Stimulated activated CD8-positive, alpha-beta memory T cell treated with anti-CD3 and anti-CD28 coated beads, Interleukin-15, amount 100 ng/mL, for 48 hours (primary cell): ENCODE results near the gene GCNA.

Experiments
- DNase-seq, 2 donors: peaks; one replicate each; pipeline ENCODE4 v3.0.0-alpha.2; 2020; ENCODE audit warnings: low read depth in 2 of 2

The GCNA gene, protein sequence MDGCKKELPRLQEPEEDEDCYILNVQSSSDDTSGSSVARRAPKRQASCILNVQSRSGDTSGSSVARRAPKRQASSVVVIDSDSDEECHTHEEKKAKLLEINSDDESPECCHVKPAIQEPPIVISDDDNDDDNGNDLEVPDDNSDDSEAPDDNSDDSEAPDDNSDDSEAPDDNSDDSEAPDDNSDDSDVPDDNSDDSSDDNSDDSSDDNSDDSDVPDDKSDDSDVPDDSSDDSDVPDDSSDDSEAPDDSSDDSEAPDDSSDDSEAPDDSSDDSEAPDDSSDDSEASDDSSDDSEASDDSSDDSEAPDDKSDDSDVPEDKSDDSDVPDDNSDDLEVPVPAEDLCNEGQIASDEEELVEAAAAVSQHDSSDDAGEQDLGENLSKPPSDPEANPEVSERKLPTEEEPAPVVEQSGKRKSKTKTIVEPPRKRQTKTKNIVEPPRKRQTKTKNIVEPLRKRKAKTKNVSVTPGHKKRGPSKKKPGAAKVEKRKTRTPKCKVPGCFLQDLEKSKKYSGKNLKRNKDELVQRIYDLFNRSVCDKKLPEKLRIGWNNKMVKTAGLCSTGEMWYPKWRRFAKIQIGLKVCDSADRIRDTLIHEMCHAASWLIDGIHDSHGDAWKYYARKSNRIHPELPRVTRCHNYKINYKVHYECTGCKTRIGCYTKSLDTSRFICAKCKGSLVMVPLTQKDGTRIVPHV

DNA sequence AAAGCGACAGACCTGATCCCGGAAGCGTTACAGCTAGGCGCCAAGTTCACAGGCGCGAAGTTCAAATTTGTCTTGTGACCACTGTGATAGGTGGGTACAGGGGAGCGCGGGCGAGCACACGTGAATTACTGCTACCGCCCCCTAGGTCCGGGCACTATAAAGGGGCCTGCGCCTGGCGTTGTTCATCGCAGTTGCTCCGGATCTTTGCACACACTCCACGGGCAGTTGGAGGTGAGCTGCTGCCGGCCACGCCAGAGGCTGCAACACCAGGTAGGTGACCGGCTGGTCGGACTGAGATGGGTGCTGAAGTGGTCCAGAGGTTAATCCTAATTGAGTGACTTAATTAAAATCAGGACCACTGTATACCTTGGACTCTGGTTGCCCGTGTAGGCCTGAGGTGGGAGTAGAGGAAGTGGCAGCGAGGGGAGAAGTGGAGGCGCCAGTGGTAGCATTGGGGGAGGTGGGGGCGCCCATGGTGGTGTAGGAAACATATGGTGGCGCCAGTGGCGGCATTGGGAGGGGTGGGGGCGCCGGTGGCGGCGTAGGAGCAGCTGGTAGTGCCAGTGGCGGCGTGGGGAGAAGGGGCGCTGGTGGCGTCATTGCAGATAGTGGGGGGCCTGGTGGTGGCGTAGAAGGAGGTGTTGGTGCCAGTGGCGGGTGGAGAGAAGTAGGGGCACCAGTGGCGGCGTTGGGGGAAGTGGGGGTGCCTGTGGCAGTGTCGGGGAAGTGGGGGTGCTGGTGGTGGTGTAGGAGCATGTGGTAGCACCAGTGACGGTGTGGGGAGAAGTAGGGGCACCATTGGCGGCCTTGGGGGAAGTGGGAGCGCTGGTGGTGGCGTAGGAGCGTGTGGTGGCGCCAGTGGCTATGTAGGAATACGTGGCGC lies at the start of gene GCNA:
TSS of gene GCNA (plus strand) at position 185 of the 883 bp plus-strand sequence. CDS start 2,385 bp downstream, outside the sequence.
- DNase-seq, result no peak

DNA sequence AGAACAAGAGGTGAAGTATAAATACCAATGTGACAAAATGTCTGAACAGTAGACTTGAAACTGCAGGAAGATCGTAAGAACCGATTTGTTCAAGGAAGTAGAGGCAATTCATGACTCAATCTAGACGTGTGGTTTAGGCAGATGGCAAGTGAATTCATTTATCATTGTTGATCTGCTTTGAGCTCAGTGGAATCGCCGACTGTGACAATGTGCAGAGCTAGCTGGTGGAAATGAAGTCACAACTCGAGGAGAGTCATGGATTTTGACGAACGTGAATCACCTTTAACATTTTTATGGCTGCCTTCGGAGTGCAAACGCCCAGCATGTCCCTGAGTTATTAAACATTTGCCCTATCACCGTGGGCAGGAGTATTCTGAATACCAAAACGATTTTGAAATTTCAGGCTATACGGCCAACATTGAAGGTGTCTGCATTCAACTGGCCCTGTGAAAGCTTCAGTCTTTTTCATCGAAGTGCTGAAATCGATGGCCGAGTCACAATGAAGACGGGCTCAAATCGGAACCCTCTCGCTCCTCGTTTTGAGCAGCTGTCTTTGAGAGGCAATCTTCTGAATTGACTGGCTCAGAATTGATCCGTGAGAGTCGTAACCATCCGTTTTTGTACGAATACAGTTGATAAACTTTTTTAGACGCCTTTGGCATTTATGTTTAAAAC lies 46.0 kb upstream of the GCNA start:
- peak in 1 of 2 donors; percentile 41 for DNase-seq

DNA sequence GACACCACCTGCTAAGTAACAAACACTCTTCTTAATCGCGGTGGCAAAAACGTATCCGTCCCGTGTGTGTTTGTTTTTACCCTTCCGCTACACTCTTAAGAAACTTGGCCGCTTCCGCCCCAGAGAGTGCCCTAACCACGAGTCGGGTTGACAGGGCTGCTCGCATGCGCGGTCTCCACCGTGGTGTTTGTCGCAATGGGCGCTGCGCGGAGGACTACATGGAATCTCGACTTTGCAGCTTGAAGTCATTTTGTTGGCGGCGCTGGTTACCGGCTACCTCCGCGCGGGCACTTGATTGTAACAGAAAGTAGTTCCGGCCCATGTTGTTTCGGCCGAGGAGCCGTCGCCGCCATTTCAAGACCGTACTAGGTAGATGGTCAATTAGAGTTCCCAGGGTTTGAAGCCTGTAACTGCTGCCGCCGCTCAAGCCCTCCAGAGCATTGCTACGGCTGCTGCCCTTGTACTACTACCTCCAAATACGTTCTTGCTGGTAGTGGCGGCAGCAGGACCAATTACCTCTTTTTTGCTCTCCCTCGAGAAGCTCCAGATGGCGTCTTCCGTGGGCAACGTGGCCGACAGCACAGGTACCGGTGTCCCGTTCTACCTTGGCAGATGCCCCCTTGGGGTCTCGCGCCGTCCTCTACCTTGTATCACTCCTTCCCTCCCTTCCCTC lies 45.3 kb upstream of the GCNA start, which contains the start of gene OGT:
TSS of gene OGT (plus strand) at position 352 of the 673 bp plus-strand sequence. CDS start at position 548, 196 bp downstream.
- DNase-seq, result peak; percentile 85 to 91

DNA sequence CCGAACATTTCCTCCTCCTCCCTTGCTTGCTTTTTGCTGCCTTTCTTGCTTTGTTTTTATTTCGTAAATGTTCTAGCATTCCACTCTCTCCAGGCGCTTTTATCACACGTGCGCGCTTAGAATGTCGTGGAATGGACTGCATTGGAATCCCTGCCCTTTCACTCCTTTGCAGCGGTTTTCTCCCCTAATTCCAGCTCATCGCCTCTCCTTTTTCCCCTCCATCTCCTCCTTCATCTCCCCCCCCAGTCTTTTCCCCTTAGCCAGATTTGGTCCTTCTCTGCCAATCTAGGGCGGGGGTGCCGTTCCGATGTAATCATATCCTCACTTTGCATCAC lies 44.8 kb upstream of the GCNA start:
- no peak for DNase-seq

DNA sequence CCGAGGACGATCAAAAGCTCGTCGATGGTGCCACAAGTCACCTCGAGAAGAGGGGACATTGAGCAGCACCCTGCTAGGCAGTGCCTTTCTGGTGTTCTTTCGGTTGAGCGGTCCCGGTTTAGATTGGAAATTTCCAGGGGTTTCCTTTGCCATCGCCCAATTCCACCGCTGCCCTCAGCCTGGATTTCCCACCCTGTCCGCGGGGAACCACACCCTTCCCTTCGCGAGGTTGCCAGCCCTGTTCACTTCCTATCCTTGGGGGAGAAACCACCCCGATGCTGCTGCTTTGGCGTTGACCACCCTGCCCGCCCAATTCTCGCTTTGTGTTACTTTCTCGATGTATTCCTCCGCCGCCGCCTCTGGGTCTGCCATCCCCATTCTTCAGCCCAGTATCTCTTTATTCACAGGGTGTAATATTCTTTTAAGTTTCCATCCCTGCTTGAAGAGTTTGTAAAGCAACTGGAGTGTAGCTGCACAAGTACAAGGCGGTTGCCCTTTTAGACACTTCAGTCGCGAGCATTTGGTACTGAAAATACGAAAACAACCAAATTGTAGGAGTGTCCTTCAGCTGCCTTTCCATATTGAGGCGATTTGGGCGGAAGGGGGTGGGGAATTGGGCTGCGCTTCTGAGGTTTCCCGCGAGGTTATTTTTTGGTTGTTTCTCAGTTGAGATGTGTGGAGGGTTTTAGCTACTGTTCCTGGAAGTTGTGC lies 44.2 kb upstream of the GCNA start:
- no peak for DNase-seq

DNA sequence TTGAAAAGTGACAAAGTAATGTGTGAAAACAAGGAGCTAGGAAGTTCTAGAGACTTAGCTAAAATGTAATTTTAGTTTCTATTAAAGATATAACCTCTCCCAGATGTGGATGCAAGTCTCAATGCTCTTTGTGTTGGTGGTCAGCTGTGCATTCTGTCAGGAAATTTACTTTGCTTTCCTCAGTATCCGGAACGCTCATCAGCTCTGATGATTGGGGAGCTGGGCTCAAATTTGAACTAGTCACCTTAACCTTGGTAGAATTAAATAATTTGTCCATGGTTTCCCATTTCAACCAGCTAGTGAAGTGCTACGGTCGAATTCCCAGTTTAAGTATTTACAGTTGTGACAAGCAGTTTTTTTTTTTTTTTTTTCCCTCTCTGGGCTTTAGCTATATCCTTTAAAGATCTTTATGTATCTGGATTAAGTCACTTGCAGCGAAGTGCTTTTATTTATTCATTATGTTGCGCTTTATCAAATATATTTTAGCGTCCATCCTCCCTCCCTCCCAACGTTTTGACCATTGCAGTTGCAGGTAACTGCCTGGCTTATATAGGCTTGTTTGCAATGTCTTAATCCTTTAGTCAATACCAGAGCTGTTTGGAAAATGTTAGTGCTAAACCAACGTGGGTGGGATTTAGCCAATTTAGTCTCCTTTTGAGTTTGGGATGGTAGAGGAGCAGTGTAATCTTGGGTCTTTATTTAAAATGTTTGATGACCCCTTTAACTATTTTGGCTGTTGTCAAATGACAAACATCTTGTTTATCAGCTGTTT lies 43.3 kb upstream of the GCNA start:
- DNase-seq, result no peak

DNA sequence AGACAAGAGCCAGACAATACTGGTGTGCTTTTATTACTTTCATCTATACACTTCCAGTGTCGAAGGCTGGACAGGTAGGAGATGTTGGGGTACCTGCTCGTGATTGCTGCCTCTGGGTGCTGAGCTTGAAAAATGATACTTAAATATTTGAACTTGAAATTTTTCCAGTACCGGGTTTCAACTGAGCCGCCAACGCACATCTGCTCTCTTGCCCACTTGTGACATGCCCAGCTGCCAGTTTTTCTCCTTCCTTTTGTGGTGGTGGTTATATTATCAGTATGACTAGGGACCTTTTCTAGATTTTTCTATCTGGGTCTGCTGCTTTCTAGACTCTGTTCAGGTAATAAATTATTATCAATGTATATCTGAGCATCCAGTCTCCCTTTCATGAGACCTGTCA lies 42.0 kb upstream of the GCNA start:
- no peak for DNase-seq

DNA sequence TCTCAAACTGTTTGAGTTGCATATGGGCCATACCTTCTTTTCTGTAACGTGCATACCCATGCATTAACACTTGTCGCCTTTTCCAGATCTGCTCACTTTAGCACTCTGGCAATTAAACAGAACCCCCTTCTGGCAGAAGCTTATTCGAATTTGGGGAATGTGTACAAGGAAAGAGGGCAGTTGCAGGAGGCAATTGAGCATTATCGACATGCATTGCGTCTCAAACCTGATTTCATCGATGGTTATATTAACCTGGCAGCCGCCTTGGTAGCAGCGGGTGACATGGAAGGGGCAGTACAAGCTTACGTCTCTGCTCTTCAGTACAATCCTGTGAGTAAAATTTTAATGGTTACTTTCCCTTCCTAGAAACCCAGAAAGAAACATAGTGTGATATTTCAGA lies 40.5 kb upstream of the GCNA start:
- DNase-seq, result no peak

DNA sequence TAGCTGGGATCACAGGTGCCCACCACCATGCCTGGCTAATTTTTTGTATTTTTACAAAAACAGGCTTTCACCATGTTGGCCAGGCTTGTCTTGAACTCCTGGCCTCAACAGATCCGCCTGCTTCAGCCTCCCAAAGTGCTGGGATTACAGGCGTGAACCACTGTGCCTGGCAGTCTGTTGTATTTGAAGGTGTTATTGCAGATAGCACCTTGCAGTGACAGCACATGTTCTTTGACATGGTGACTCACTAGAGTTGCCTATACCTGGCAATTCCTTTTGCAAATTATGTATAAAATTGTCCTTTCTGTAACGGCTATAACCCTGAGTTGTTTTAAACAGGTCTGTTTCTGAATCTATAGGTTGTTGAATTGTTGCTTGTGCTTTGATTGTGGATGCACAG lies 37.4 kb upstream of the GCNA start:
- DNase-seq, result no peak

DNA sequence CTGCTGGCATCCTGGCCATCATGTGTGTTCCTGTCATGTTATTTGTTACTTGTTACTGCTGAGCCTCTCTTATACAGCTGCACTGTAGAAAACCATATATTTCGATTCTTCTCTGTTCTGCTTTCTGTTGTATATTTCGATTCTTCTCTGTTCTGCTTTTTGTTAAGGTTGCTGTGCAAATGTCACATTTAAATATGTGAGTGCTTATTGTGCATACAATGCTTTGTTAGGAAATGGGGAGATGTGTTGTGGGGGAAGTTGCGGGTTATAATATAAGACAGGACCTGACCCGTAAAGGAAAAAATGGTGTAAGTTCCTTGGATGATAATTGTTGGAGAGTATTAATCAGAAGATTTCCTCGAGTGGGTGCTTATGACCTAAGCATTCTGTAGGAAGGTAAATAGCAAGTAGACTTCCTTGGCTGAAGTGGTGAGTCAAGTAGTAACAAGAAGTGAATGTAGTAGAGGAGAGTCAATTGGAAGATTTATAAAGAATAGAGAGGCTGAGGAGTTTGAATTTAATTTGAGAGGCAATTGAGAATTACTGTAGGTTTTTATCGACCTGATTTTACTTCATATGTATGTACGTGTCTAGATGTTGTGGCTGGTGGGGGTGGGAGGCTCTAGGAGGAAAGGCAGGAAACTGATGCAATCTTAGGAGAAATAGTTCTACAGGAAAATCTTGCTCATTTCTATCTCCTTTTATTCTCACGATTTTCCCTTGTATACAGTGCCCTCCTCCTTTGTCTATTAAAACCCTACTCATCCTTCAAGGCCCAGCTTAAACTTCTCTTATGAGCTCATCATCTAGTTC lies 36.8 kb upstream of the GCNA start:
- no peak for DNase-seq

DNA sequence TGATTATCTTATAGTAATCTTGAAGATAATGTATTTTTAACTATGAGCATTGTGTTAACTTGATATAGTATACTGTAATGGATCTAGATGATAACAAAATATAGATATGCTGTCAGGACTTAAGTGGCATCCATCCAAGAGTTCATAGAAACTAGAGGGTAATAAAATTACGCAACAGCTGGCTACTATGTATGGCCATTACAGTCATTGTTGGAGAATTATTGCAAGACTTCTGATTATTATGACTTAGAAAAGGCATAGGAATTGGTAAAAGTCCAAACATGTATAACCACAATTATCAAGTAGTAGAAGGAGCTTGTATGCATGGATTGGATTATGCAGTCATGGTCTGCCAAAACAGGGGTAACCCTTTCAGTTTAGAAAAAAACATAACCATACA lies 35.8 kb upstream of the GCNA start:
- no peak for DNase-seq

DNA sequence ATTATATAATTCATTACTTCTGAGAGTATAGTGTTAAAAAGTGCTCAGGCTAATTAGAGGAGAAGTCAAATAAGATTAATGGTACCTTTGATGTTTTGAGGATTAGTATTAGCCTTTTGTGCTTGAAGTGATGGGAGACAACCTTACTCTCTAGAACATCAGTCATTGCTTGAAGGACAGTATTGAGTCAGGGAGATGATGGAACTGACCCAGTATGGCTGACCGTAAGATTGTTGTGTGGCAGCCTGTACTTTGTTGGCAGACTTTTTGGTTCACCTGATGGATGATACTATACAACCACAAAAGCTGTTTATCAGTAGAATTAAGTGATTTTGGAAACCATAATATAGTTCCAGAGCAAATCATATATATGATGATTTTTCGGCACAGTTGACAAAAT lies 35.4 kb upstream of the GCNA start:
- DNase-seq, result no peak

DNA sequence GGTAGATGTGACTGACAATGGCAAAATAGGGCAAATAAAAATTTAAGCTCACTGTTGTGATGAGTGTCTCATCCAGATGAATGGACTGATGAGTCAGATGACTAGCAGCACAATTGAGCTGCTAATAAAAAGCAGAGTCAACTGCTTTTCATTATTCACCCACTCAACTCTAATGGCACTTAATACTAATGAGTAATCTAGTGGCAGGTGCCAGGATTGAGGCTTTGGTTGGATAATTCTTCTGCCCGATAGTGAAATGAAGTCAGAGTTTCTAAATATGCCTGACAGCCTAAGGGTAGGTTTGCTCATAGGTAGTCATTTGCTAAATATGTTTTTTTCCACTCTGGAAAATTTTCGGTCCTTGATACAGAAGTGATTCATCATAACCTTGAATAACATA lies 34.9 kb upstream of the GCNA start:
- DNase-seq, result no peak

DNA sequence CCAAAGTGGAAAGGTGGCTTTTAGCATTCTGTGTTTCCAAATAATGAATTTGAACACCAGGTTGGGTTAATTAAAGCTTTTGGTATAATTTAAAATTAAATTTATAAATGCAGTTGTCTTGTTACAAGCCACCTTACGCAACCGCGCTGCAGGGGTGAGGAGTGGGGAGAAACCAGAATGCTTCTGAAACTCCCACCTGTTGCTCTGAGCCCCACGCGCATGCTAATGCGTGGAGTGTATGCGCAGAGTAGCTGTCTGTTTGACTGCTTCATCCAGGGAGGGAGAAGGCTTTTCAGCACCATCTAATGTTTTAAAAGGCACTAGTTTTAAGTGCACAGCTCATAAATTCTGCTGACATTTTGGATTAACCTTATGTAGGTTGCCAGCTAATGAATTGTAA lies 32.9 kb upstream of the GCNA start:
- no peak for DNase-seq

DNA sequence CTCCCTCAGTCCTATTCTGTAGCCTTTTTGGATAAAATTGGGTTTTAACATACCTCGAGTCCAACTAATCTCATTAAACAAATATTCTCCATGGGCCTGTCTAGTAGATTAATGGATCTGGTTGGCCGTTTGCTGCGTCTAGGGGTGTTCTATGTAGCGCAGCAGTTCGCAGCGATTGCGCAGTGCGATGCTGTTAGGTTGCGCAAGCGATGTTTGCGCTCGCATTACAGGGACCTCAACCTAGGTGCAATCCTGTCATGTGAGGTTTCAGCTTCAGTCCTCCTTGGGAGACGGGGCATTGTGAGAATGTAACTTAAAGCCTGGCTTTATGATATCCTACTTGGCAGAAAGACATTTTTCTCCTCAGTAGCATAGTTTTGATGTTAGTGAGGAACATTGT lies 31.4 kb upstream of the GCNA start:
- DNase-seq, result no peak

DNA sequence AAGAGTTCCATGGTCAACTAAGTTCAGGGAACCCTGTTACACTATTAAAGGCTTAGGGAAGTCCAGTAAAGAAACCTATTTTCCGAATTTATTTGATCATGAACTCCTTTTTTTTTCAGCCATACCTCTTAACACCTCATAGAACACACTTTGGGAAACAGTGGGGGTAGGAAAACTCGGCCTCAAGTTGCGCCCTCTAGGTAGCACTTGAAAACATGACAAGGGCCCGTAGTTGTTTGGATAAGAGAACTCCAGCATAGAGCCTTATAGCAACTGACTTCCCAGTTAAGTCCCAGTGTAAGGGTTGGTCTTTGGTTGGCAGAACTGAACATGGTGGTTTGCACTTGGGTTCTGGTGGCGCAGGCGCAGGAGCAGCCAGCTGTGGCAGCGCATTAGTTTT lies 30.9 kb upstream of the GCNA start:
- DNase-seq, result no peak

DNA sequence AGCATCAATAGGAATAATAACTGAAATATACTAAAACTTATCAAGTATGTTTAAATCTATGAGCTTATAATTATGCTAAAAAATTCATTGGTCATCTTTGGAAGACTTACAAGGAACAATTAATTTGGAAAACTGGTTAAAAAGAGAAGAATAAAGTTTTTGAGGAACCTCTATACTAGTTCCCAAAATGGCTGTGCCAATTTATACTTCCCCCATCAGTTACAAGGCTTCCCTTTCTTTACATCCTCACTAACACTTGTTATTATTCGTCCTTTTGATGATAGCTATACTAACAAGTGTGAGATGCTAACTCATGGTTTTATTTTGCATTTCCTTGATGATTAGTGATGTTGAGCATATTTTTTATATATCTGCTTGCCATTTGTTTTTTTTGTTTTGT lies 28.3 kb upstream of the GCNA start:
- DNase-seq, result no peak

DNA sequence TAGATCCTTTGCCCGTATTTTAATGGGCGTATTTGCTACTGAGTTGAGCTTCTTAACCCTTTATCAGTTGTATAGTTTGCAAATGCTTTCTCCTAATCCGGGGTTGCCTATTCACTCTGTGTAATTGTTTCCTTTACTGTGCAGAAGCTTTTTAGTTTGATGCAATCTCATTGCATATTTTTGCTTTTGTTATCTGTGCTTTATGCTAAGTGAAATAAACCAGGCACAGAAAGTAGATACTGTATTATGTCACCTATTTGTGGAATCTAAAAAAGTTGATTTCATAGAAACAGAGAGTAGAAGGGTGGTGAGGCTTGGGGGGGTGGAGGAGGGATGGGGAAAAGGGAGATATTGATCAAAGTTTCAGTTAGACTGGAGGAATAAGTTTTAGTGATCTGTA lies 27.7 kb upstream of the GCNA start:
- no peak for DNase-seq

DNA sequence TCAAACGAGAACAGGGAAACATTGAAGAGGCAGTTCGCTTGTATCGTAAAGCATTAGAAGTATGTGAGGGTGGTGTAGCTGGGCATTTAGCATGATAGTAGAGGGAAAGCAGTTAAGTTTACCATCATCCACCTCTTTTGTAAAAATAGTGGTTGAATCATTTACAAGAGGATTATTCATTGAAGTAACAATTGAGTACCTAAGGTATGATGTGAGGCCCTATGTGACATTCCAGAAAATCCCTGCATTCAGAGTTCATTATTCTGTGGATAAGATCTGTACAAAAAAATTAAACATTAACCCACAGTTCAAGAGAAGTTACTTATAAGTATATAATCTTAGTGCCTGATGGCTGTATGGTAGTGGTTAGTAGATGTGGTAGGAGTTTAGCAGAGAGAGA lies 22.2 kb upstream of the GCNA start:
- no peak for DNase-seq
